HUES48 (cell line): ENCODE measurements around the gene RNGTT.

Source experiments
- H3K27ac ChIP-seq: one replicate; pipeline ENCODE4 v1.7.0; 2013; ENCODE audit warnings: low read depth, low read length, inconsistent platforms
- H3K27me3 ChIP-seq: 2 replicates; pipeline ENCODE4 v1.6.1; 2013; ENCODE audit warnings: mild to moderate bottlenecking, low read length; ENCODE audit not compliant: control insufficient read depth, insufficient read depth
- H3K36me3 ChIP-seq: 2 replicates; pipeline ENCODE4 v1.6.1; 2013; ENCODE audit warnings: low read length; ENCODE audit not compliant: control insufficient read depth, insufficient read depth
- H3K4me1 ChIP-seq: 2 replicates; pipeline ENCODE4 v1.6.1; 2013; ENCODE audit warnings: mild to moderate bottlenecking, low read length; ENCODE audit not compliant: control insufficient read depth, insufficient read depth
- H3K4me3 ChIP-seq: 2 replicates; pipeline ENCODE4 v1.5.1; 2013; ENCODE audit warnings: mild to moderate bottlenecking, low read depth, low read length
- H3K9ac ChIP-seq: 2 replicates; pipeline ENCODE4 v1.6.1; 2013; ENCODE audit warnings: mild to moderate bottlenecking, low read depth, low read length, moderate library complexity
- H3K9me3 ChIP-seq: 2 replicates; pipeline ENCODE4 v1.6.1; 2013; ENCODE audit warnings: low read length; ENCODE audit not compliant: control insufficient read depth, insufficient read depth

The RNGTT gene

DNA sequence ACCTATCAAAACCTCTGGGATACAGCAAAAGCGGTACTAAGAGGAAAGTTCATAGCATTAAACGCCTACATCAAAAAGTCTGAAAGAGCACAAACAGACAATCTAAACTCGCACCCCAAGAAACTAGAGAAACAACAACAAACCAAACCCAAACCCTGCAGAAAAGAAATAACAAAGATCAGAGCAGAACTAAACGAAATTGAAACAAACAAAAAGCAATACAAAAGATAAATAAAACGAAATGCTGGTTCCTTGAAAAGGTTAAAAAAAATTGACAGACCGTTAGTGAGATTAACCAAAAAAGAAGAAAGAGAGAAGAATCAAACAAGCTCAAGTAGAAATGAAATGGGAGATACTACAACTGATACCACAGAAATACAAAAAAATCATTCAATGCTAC lies 302.3 kb downstream of the RNGTT start:
- Histone ChIP-seq H3K4me1 (no peaks in the 10 kb centered on the region), H3K9me3 (peaks cover 9% of the 10 kb centered on the region), H3K27me3 (no peaks in the 10 kb centered on the region), H3K4me3 (no peak overlapping the region), H3K36me3 (no peaks in the 10 kb centered on the region), H3K9ac (no peak overlapping the region), H3K27ac (no peak overlapping the region)

DNA sequence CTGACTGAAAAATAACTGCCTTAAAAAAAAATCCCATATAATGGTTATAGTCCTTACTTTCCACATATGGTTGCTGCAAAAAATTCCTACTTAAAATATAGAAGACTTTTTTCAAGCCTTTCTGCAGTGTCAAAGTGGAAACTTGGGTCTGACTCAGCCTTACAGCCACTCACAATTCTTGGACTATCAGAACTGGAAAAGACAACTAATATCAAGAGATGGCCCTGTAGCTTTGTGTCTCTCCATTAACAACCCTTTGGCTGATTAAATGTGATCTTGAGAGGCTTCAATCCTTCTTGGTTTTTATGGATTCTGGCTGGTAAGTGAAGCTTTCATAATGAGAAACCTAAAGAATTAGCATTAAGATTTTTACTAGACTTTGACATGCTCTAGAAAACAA lies 307.8 kb downstream of the RNGTT start:
- Histone ChIP-seq H3K9me3 (no peaks in the 10 kb centered on the region), H3K36me3 (no peaks in the 10 kb centered on the region), H3K27me3 (no peaks in the 10 kb centered on the region), H3K27ac (no peak overlapping the region), H3K4me1 (peaks cover 10% of the 10 kb centered on the region; the same call in 1 of the 2 replicates), H3K9ac (no peak overlapping the region), H3K4me3 (no peak overlapping the region)

DNA sequence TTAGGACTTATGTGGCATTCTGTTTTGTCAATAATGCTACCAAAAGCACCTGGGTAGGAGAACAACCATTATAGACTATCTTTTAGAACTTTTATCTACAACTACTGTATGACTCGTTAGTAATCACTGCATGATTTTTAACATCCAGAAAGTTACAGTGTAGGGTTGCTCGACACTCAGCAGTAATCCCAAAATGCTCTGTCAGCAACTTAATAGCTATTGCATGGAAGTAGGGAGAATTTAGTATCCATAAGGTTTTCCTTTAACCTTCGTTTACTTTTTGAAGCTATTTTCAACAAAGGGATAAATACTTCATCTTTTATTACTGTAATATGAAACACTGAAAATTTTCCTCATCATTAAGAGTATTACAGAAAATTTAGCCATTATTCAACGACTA lies 309.5 kb downstream of the RNGTT start:
- Histone ChIP-seq H3K36me3 (no peaks in the 10 kb centered on the region), H3K27me3 (no peaks in the 10 kb centered on the region), H3K4me1 (peaks cover 10% of the 10 kb centered on the region; the same call in 1 of the 2 replicates), H3K27ac (no peak overlapping the region), H3K9ac (no peak overlapping the region), H3K4me3 (no peak overlapping the region), H3K9me3 (no peaks in the 10 kb centered on the region)

DNA sequence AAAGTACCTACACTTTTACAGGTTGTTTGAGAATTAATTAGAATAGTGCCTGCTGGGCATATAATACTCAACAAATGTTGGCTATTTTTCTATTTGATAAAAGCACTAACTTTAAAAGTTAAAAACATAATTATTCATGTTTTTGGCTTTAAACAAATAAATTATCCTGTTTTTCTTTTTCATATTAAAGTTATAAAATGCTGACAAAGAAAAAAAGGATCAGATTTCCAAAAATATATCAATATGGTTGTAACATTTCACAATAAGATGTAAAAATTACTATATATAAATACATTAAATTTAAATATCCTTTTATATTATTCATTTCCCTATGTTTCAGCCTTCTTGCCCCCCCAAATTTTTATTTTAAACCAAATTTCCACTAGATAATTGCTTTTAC lies 312.0 kb downstream of the RNGTT start:
- no peaks in the 10 kb centered on the region for H3K9me3 ChIP-seq
- no peaks in the 10 kb centered on the region for H3K27me3 ChIP-seq
- H3K4me3 ChIP-seq = no peak overlapping the region
- no peaks in the 10 kb centered on the region for H3K36me3 ChIP-seq
- H3K4me1 ChIP-seq = peaks cover 10% of the 10 kb centered on the region; the same call in 1 of the 2 replicates
- H3K27ac ChIP-seq = no peak overlapping the region
- H3K9ac ChIP-seq = no peak overlapping the region

DNA sequence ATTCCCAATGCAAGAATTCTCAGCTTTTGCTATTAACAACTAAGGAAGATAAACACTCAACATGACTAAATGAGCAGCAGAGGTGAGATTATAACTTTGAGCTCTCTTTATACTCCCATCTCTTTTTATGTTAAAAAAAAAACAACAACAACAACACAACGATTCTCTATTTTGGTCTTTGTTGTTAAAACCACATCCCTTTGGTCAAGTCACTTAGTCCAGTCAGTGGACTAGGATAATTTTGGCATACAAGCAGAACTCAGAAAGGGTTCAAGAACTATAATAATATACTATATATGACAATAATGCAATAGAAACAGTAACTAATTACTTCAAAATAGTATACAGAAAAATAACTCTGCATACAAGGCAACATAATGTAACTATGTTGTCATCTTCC lies 312.4 kb downstream of the RNGTT start:
- Histone ChIP-seq H3K4me3 (no peak overlapping the region), H3K27me3 (no peaks in the 10 kb centered on the region), H3K27ac (no peak overlapping the region), H3K36me3 (no peaks in the 10 kb centered on the region), H3K4me1 (peaks cover 10% of the 10 kb centered on the region; the same call in 1 of the 2 replicates), H3K9me3 (no peaks in the 10 kb centered on the region), H3K9ac (no peak overlapping the region)

DNA sequence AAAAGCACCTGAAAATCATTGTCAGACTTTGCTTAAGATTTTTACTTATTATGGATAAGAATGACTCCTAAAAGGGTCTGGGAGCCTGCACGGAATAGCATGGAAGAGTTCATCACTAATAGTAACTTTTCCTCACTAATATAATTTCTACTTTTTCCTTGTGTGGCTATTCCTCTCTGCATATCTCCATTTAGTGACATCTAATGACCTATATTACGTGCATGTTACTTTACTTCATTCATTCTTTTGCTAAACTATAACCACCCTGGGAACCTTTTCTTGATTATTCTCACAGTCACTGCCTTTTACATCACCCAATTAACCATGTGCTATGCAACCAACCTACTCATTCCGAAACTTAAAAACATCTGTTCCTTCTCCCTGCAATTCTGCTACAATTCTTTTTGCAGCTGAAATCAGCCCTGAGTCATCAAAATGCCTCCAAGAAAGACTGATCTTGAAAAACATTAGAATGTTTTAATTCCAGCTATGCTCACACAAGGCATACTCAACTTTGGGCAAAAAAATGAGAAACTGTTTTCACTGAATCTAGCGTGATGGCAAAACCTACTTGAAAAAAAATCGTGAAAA lies 313.3 kb downstream of the RNGTT start:
- Histone ChIP-seq H3K27ac (no peak overlapping the region), H3K9me3 (no peaks in the 10 kb centered on the region), H3K4me3 (no peak overlapping the region), H3K36me3 (no peaks in the 10 kb centered on the region), H3K9ac (no peak overlapping the region), H3K4me1 (peaks cover 10% of the 10 kb centered on the region; the same call in 1 of the 2 replicates), H3K27me3 (no peaks in the 10 kb centered on the region)

DNA sequence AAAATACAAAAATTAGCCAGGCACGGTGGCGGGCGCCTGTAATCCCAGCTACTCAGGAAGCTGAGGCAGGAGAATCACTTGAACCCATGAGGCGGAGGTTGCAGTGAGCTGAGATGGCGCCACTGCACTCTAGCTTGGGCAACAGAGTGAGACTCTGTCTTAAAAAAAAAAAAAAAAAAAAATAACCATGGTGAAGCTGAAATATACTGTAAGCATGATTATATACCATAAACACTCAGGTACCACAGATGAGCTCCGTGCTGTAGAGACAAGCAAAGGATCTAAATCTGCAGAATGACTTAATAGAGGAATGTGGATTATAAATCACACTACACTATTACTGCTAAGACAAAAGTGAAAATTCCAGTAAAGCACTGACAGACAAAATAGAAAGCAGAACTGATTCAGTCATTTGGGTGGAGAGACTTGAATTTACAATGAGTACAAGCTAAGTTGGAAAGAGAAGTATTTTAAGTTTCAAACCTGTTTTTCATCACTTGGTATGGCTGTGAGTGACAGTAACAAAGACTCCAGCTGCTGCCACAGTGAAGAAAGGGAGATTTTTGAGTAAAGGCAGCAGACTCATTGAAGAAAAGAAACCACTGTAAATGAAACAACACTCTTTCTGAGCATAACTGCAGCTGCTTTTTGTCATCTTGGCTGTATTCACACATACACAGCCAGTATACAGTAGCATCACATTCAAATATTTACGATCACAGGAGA lies 322.1 kb downstream of the RNGTT start:
- no peaks in the 10 kb centered on the region for H3K9me3 ChIP-seq
- no peak overlapping the region for H3K9ac ChIP-seq
- no peak overlapping the region for H3K27ac ChIP-seq
- no peaks in the 10 kb centered on the region for H3K27me3 ChIP-seq
- peaks cover 13% of the 10 kb centered on the region; the same call in 1 of the 2 replicates for H3K4me1 ChIP-seq
- no peak overlapping the region for H3K4me3 ChIP-seq
- no peaks in the 10 kb centered on the region for H3K36me3 ChIP-seq

DNA sequence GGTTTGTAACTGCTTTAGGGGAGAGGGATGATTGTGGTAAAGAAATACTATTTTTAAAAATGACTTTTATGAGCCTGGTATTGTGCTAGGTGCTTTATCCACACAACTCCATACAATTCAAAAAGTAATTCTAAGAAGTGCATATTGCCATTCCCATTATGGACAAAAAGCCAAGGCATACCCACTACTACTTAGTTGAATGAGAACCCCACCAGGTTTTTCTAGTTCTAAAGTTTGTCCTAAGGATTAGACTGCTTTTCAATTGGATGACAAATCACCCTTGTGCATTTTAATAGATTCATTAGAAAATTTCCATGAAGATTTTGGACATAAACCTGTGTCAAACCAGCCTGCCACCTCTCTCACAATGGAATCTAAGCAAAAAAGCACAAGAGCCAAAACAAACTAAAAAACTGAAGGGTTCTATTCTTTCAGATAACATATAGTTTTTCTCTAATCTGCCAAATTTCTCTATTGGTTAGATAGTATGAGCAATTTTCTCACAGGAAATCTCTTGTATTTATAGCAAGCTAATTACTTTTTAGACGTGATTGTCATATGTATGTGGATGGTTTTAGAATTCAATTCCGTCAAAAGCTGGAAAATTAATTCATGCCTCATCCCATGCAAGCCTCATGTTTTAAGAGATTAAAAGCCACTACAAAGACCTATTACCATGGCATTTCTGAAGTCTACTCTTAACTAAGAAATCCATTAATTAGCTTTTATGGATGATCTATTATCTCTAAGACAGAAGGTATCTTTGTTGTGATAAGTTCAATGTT lies 325.5 kb downstream of the RNGTT start:
- peaks cover 13% of the 10 kb centered on the region; the same call in 1 of the 2 replicates for H3K4me1 ChIP-seq
- H3K9me3 ChIP-seq = no peaks in the 10 kb centered on the region
- H3K27ac ChIP-seq = no peak overlapping the region
- H3K9ac ChIP-seq = no peak overlapping the region
- H3K4me3 ChIP-seq = no peak overlapping the region
- no peaks in the 10 kb centered on the region for H3K27me3 ChIP-seq
- H3K36me3 ChIP-seq = no peaks in the 10 kb centered on the region

DNA sequence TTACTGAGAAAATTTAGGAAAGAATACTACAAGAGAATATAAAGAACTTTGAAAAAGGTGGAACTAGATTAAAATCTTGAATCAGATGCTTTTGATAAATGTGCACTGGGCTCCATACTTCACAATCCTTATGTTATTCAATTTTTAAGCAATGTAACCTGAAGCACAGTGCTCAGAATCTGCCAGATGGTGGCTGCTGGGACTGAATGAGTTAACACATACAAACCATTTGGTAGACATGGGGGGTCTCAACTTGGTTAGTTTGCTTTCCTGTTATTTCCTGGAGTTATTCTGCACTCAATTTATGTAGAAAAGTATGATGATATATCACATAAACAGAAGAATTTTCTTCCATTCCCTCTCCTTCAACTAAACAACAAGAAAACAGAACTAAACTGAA lies 326.5 kb downstream of the RNGTT start:
- H3K9me3 ChIP-seq = no peaks in the 10 kb centered on the region
- no peaks in the 10 kb centered on the region for H3K36me3 ChIP-seq
- no peaks in the 10 kb centered on the region for H3K27me3 ChIP-seq
- H3K4me3 ChIP-seq = no peak overlapping the region
- H3K9ac ChIP-seq = no peak overlapping the region
- peaks cover 13% of the 10 kb centered on the region; the same call in 1 of the 2 replicates for H3K4me1 ChIP-seq
- no peak overlapping the region for H3K27ac ChIP-seq

DNA sequence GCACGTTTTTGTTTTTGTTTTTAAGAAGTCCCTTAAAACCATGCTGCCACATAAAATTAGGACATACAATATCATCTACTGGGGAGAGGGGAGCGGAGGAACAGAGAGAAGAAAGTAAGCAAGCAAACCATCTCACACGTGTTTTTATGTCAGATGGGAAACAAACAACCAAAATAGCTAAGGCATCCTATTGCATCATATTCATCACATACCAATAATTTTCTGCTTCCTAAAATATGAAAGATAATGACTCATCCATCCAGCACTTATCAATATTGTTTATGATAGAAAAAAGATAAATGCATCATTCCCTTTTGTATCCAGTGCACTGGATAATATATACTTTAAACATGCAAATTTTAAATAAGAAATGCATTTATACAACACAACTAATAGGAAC lies 329.6 kb downstream of the RNGTT start:
- peaks cover 22% of the 10 kb centered on the region for H3K4me1 ChIP-seq
- H3K27ac ChIP-seq = no peak overlapping the region
- no peaks in the 10 kb centered on the region for H3K9me3 ChIP-seq
- no peaks in the 10 kb centered on the region for H3K36me3 ChIP-seq
- H3K4me3 ChIP-seq = no peak overlapping the region
- no peaks in the 10 kb centered on the region for H3K27me3 ChIP-seq
- H3K9ac ChIP-seq = no peak overlapping the region

DNA sequence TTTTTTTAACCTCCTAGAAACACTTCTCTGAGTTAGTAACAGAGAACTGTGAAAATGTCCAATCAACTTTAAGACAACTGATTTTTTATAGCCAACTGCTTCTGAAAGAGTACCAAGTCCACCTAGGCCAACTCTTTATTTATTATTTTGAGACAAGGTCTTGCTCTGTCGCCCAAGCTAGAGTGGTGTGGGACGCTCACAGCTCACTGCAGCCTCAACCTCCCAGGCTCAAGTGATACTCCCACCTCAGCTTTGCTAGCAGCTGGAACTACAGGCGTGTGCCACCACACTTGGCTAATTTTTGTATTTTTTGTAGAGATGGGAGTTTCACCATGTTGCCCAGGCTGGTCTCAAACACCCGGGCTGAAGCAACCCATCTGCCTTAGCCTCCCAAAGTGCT lies 331.6 kb downstream of the RNGTT start:
- no peaks in the 10 kb centered on the region for H3K9me3 ChIP-seq
- no peak overlapping the region for H3K27ac ChIP-seq
- H3K36me3 ChIP-seq = no peaks in the 10 kb centered on the region
- H3K27me3 ChIP-seq = no peaks in the 10 kb centered on the region
- peaks cover 12% of the 10 kb centered on the region for H3K4me1 ChIP-seq
- H3K4me3 ChIP-seq = no peak overlapping the region
- no peak overlapping the region for H3K9ac ChIP-seq
